ENCODE measurements around the gene OSBPL6.
"Not testable (repeated sequence)": the region's sequence is repeated elsewhere in the genome, so short reads cannot be mapped to it uniquely, and the experiment has no call there.

OSBPL6 gene

GRCh38 chr2:178301649-178302238, 107.4 kb downstream of the OSBPL6 start:
- no peak for DNase-seq (ENCODE audit: low read depth in 2 of 2)

- DNase-seq (ENCODE audit: low read depth in 2 of 2) = no peak
Observed at GRCh38 chr2:178304333-178304732, 110.0 kb downstream of the OSBPL6 start.

- DNase-seq (ENCODE audit: low read depth in 2 of 2) = peak in 1 of 2 donors; percentile 7
Observed at GRCh38 chr2:178306352-178307073, 112.2 kb downstream of the OSBPL6 start.

- DNase-seq (ENCODE audit: low read depth in 2 of 2) = no peak
Observed at GRCh38 chr2:178307650-178308049, 113.3 kb downstream of the OSBPL6 start.

- DNase-seq (ENCODE audit: low read depth in 2 of 2) = no peak
Observed at GRCh38 chr2:178309541-178309940, 115.2 kb downstream of the OSBPL6 start.

GRCh38 chr2:178315078-178315477, 120.8 kb downstream of the OSBPL6 start:
- DNase-seq (ENCODE audit: low read depth in 2 of 2) = no peak

- DNase-seq (ENCODE audit: low read depth in 2 of 2) = no peak
Observed at GRCh38 chr2:178315488-178315948, 121.2 kb downstream of the OSBPL6 start.

- DNase-seq (ENCODE audit: low read depth in 2 of 2) = no peak
Observed at GRCh38 chr2:178317811-178318210, 123.5 kb downstream of the OSBPL6 start.

GRCh38 chr2:178320011-178320585, 125.8 kb downstream of the OSBPL6 start:
- no peak for DNase-seq (ENCODE audit: low read depth in 2 of 2)

- DNase-seq (ENCODE audit: low read depth in 2 of 2) = no peak
Observed at GRCh38 chr2:178322068-178322467, 127.8 kb downstream of the OSBPL6 start.

GRCh38 chr2:178323331-178323730, 129.0 kb downstream of the OSBPL6 start:
- not testable (repeated sequence) for DNase-seq (ENCODE audit: low read depth in 2 of 2)

GRCh38 chr2:178324077-178324476, 129.8 kb downstream of the OSBPL6 start:
- no peak for DNase-seq (ENCODE audit: low read depth in 2 of 2)

- no peak for DNase-seq (ENCODE audit: low read depth in 2 of 2)
Observed at GRCh38 chr2:178325268-178325667, 131.0 kb downstream of the OSBPL6 start.

- no peak for DNase-seq (ENCODE audit: low read depth in 2 of 2)
Observed at GRCh38 chr2:178327516-178327915, 133.2 kb downstream of the OSBPL6 start.

- no peak for DNase-seq (ENCODE audit: low read depth in 2 of 2)
Observed at GRCh38 chr2:178328037-178328436, 133.7 kb downstream of the OSBPL6 start.

- no peak for DNase-seq (ENCODE audit: low read depth in 2 of 2)
Observed at GRCh38 chr2:178330175-178331017, 136.1 kb downstream of the OSBPL6 start.

- DNase-seq (ENCODE audit: low read depth in 2 of 2) = no peak
Observed at GRCh38 chr2:178331474-178332432, 137.4 kb downstream of the OSBPL6 start.

- no peak for DNase-seq (ENCODE audit: low read depth in 2 of 2)
Observed at GRCh38 chr2:178333851-178334250, 139.5 kb downstream of the OSBPL6 start.

GRCh38 chr2:178335230-178335629, 140.9 kb downstream of the OSBPL6 start:
- no peak for DNase-seq (ENCODE audit: low read depth in 2 of 2)

- DNase-seq (ENCODE audit: low read depth in 2 of 2) = no peak
Observed at GRCh38 chr2:178344121-178344520, 149.8 kb downstream of the OSBPL6 start.

GRCh38 chr2:178345951-178346350, 151.6 kb downstream of the OSBPL6 start:
- DNase-seq (ENCODE audit: low read depth in 2 of 2) = no peak

All from activated CD4-positive, alpha-beta T cell treated with anti-CD3 and anti-CD28 coated beads for 24 hours (primary cell).